ENCODE measurements around the gene PRRT4. TPM values are rescaled to one million over a fixed set of nuclear protein-coding genes. Genes with fewer than 3 reads are reported as not detected.

Gene PRRT4
- total and polyA plus RNA-seq, 9 of the 15 experiments (the other 6 are each of a cell fraction or from before 2014, with no cell fraction given): not detected

DNA sequence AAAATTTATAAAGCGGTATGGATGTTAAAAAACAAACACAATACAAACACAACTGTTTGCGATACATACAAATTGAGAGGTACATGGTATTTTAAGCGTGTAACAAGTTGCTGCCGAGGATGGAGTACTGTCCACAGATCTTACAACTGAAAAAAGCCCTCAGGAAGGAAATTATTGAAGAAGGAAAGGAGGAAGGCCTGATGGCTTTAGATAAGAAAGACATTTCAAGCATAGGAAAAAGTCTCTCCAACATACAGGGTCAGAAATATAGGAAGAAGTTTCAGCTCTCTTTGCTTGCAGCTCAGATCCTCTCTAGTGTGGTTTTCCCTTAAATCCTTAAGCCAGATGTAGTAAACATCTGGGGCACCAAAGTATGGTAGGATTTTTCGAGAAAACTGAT lies 42.8 kb downstream of the PRRT4 start:
- Histone ChIP-seq H4K20me1 (replicated peaks; ENCODE audit: control insufficient read depth, insufficient read depth, low read length) (no peaks in the 10 kb centered on the region), H3K36me3 (ENCODE audit: control insufficient read depth, insufficient read depth, low read length) (peaks cover 97% of the 10 kb centered on the region), H3K4me1 (replicated peaks in 1 of 2; ENCODE audit: control insufficient read depth in 2 of 2, insufficient read depth in 2 of 2, low read length in 2 of 2) (no peaks in the 10 kb centered on the region; a peak in 1 of 5 replicates), H3K27ac (ENCODE audit: extremely low read depth, low read depth, low read length) (no peak overlapping the region), H3K9ac (ENCODE audit: insufficient read depth in 1 of 2, low read depth in 2 of 2, low read length in 2 of 2) (no peak overlapping the region), H3K9me3 (replicated peaks; ENCODE audit: control insufficient read depth, insufficient read depth, low read depth, low read length) (no peaks in the 10 kb centered on the region), H3K4me2 (ENCODE audit: insufficient read depth, low read length) (no peak overlapping the region), H3K79me2 (ENCODE audit: control insufficient read depth, insufficient read depth, low read length) (no peaks in the 10 kb centered on the region), H3K4me3 (no peak overlapping the region), H2AFZ (ENCODE audit: low read depth, low read length) (no peak overlapping the region), H3K9me1 (ENCODE audit: control insufficient read depth, insufficient read depth, low read length) (no peaks in the 10 kb centered on the region), H3K27me3 (ENCODE audit: control insufficient read depth in 2 of 2, insufficient read depth in 2 of 2, low read length in 2 of 2) (no peaks in the 10 kb centered on the region)
- intact Hi-C loops (cut with micrococcal nuclease) (no loop called here), in situ Hi-C loops (cut with MboI) (no loop called here)
- WGBS (ENCODE audit: insufficient coverage, low coverage, missing lambda C conversion rate): 94% methylated on average over 5 of the region's 5 CpGs
- ChIA-PET CTCF (ENCODE audit: low intra/inter-chr PET ratio) (no interaction called here), POLR2A (no interaction called here)
- no peak for ATAC-seq
- no TSS peak for BruUV-seq (replicated peaks)
- DNase-seq (ENCODE audit: extremely low read depth in 1 of 4, low spot score in 3 of 4): no peak
- FAIRE-seq: no peak
- TF ChIP-seq CBX5 (IDR thresholded peaks at IDR 0.05; ENCODE audit: borderline replicate concordance, low read depth) (no peak), ZNF140 (CRISPR knock-in tag; IDR thresholded peaks at IDR 0.05) (no peak), NR2C2 (CRISPR knock-in tag; IDR thresholded peaks at IDR 0.05) (no peak), NR2C2 (tag; IDR thresholded peaks at IDR 0.05) (no peak), GTF2E2 (tag; IDR thresholded peaks at IDR 0.05) (no peak), TFAM (CRISPR knock-in tag; conservative IDR thresholded peaks at IDR 0.05) (no peak), ZNF785 (CRISPR knock-in tag; IDR thresholded peaks at IDR 0.05) (no peak), CBX3 (IDR thresholded peaks at IDR 0.05; ENCODE audit: borderline replicate concordance in 1 of 2, low read length in 2 of 2) (no peak), ZNF124 (CRISPR knock-in tag; IDR thresholded peaks at IDR 0.05) (no peak), GATA2 (CRISPR knock-in tag; IDR thresholded peaks at IDR 0.05) (no peak), ZNF197 (CRISPR knock-in tag; IDR thresholded peaks at IDR 0.05; ENCODE audit: low read depth) (no peak), BRCA1 (IDR thresholded peaks at IDR 0.05) (no peak), BRCA1 (CRISPR knock-in tag; IDR thresholded peaks at IDR 0.05) (no peak), RBM14 (IDR thresholded peaks at IDR 0.05; ENCODE audit: borderline replicate concordance, insufficient read depth, low read depth, low read length) (no peak), ZNF696 (CRISPR knock-in tag; conservative IDR thresholded peaks at IDR 0.05) (no peak), KHSRP (IDR thresholded peaks at IDR 0.05) (no peak), CBFB (CRISPR knock-in tag; IDR thresholded peaks at IDR 0.05) (no peak), ZNF253 (CRISPR knock-in tag; conservative IDR thresholded peaks at IDR 0.05) (no peak)
- TF ChIP-seq, protein P1, sequence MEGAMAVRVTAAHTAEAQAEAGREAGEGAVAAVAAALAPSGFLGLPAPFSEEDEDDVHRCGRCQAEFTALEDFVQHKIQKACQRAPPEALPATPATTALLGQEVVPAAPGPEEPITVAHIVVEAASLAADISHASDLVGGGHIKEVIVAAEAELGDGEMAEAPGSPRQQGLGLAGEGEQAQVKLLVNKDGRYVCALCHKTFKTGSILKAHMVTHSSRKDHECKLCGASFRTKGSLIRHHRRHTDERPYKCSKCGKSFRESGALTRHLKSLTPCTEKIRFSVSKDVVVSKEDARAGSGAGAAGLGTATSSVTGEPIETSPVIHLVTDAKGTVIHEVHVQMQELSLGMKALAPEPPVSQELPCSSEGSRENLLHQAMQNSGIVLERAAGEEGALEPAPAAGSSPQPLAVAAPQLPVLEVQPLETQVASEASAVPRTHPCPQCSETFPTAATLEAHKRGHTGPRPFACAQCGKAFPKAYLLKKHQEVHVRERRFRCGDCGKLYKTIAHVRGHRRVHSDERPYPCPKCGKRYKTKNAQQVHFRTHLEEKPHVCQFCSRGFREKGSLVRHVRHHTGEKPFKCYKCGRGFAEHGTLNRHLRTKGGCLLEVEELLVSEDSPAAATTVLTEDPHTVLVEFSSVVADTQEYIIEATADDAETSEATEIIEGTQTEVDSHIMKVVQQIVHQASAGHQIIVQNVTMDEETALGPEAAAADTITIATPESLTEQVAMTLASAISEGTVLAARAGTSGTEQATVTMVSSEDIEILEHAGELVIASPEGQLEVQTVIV (CRISPR knock-in tag; IDR thresholded peaks at IDR 0.05; ENCODE audit: borderline replicate concordance): no peak
- TF ChIP-seq, protein P2, sequence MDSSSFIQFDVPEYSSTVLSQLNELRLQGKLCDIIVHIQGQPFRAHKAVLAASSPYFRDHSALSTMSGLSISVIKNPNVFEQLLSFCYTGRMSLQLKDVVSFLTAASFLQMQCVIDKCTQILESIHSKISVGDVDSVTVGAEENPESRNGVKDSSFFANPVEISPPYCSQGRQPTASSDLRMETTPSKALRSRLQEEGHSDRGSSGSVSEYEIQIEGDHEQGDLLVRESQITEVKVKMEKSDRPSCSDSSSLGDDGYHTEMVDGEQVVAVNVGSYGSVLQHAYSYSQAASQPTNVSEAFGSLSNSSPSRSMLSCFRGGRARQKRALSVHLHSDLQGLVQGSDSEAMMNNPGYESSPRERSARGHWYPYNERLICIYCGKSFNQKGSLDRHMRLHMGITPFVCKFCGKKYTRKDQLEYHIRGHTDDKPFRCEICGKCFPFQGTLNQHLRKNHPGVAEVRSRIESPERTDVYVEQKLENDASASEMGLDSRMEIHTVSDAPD (CRISPR knock-in tag; IDR thresholded peaks at IDR 0.05): no peak
- TF ChIP-seq, protein P3, sequence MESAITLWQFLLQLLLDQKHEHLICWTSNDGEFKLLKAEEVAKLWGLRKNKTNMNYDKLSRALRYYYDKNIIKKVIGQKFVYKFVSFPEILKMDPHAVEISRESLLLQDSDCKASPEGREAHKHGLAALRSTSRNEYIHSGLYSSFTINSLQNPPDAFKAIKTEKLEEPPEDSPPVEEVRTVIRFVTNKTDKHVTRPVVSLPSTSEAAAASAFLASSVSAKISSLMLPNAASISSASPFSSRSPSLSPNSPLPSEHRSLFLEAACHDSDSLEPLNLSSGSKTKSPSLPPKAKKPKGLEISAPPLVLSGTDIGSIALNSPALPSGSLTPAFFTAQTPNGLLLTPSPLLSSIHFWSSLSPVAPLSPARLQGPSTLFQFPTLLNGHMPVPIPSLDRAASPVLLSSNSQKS (CRISPR knock-in tag; IDR thresholded peaks at IDR 0.05): no peak

Measured in K562 (cell line).